Retina (tissue), 1 donor: ENCODE measurements around the gene HAGHL.
"Not testable (repeated sequence)": the region's sequence is repeated elsewhere in the genome, so short reads cannot be mapped to it uniquely, and the experiment has no call there.

Source experiments
- DNase-seq: peaks from one replicate; pipeline ENCODE4 v3.0.0-alpha.2; 2016

The HAGHL gene

GRCh38 chr16:708959-709358 lies 17.9 kb upstream of the HAGHL start:
- DNase-seq, result no peak

- DNase-seq, result peak; percentile 96
Measured at GRCh38 chr16:709566-710499, 17.1 kb upstream of the HAGHL start.

- DNase-seq, result no peak
Measured at GRCh38 chr16:710500-711075, 16.3 kb upstream of the HAGHL start.

- DNase-seq, result no peak
Measured at GRCh38 chr16:711084-711483, 15.8 kb upstream of the HAGHL start.

- peak; percentile 89 for DNase-seq
Measured at GRCh38 chr16:711548-712320, 15.2 kb upstream of the HAGHL start.

- not testable (repeated sequence) for DNase-seq
Measured at GRCh38 chr16:712740-713250, 14.1 kb upstream of the HAGHL start.

GRCh38 chr16:714079-714478 lies 12.8 kb upstream of the HAGHL start:
- DNase-seq, result no peak

- peak; percentile 86 for DNase-seq
Measured at GRCh38 chr16:714558-715476, 12.1 kb upstream of the HAGHL start, which contains the start of gene METRN. METRN (plus strand) TSS chr16:715118; CDS start chr16:715290, 172 bp downstream.

GRCh38 chr16:715477-716199 lies 11.3 kb upstream of the HAGHL start:
- no peak for DNase-seq

- peak; percentile 89 for DNase-seq
Measured at GRCh38 chr16:716200-716568, 10.7 kb upstream of the HAGHL start.

GRCh38 chr16:716768-717325 lies 10.1 kb upstream of the HAGHL start:
- DNase-seq, result no peak

GRCh38 chr16:717450-718245 lies 9.3 kb upstream of the HAGHL start:
- no peak for DNase-seq

GRCh38 chr16:718389-718788 lies 8.5 kb upstream of the HAGHL start:
- DNase-seq, result no peak

- no peak for DNase-seq
Measured at GRCh38 chr16:718922-719321, 8.0 kb upstream of the HAGHL start.

GRCh38 chr16:719815-720446 lies 7.0 kb upstream of the HAGHL start:
- DNase-seq, result no peak

- peak; percentile 92 for DNase-seq
Measured at GRCh38 chr16:720447-720989, 6.4 kb upstream of the HAGHL start.

GRCh38 chr16:720990-721764 lies 5.7 kb upstream of the HAGHL start, which contains the start of gene ANTKMT:
ANTKMT (plus strand) TSS chr16:721146; CDS start chr16:721275, 129 bp downstream.
- DNase-seq, result no peak

- no peak for DNase-seq
Measured at GRCh38 chr16:721765-722540, 5.0 kb upstream of the HAGHL start.
